Breast epithelium (tissue), 4 donors: ENCODE results near the gene CMTM8. TPM values are rescaled to one million over a fixed set of nuclear protein-coding genes. Genes with fewer than 3 reads are reported as not detected.

ENCODE experiments used
- DNase-seq, 2 donors: peaks; one replicate each; pipeline ENCODE4 v3.0.0-alpha.2; 2019; ENCODE audit warnings: low spot score in 2 of 2
- H3K27ac ChIP-seq, 2 donors: fragments of 200-600 bp; sonication (generic) in 1 of 2; one replicate each; pipeline ENCODE4 v1.5.1; 2016 to 2019; ENCODE audit warnings: mild to moderate bottlenecking in 1 of 2
- H3K27me3 ChIP-seq, 2 donors: fragments of 200-600 bp; sonication (generic) in 1 of 2; one replicate each; pipeline versions ENCODE4 v1.5.1 to v1.6.0; 2017 to 2019; ENCODE audit warnings: control low read depth in 1 of 2, mild to moderate bottlenecking in 1 of 2
- H3K36me3 ChIP-seq: fragments of 200-600 bp; one replicate; pipeline ENCODE4 v1.5.1; 2019
- H3K4me1 ChIP-seq, 2 donors: fragments of 200-600 bp; sonication (generic); one replicate each; pipeline ENCODE4 v1.5.1; 2016 to 2019; ENCODE audit warnings: control low read depth in 1 of 2
- H3K4me3 ChIP-seq, 3 donors: fragments of 200-600 bp; sonication (generic); 1 replicate in 2 of 3; 2 replicates in 1 of 3; pipeline ENCODE4 v1.5.1; 2016 to 2019; ENCODE audit warnings: mild to moderate bottlenecking in 3 of 3, moderate library complexity in 2 of 3
- H3K9me3 ChIP-seq, 2 donors: fragments of 200-600 bp; sonication (generic) in 1 of 2; one replicate each; pipeline ENCODE4 v1.5.1; 2016 to 2019; ENCODE audit warnings: control low read depth in 1 of 2
- CTCF ChIP-seq, 3 donors: fragments of 450-650 bp; IDR thresholded peaks; one replicate each; pipeline ENCODE4 v1.5.1; 2016 to 2017; ENCODE audit warnings: antibody characterized with exemption in 3 of 3, mild to moderate bottlenecking in 3 of 3, moderate library complexity in 3 of 3
- POLR2A ChIP-seq: fragments of 450-650 bp; IDR thresholded peaks from one replicate; pipeline ENCODE4 v1.6.1; 2016; ENCODE audit warnings: antibody characterized with exemption, mild to moderate bottlenecking, moderate library complexity
- POLR2AphosphoS5 ChIP-seq, 3 donors: sonication (generic); formaldehyde crosslinking; IDR thresholded peaks; one replicate each; pipeline ENCODE4 v1.6.1; 2017; ENCODE audit warnings: antibody characterized with exemption in 3 of 3
- intact Hi-C: fragments of 100-400 bp; cut with DNase I; formaldehyde crosslinking; loops from one replicate; pipeline ENCODE4 v1.15.1; 2023; ENCODE audit warnings: low total_unique reads
- total RNA-seq, 3 donors: library from RNA; depleted of rRNA; stranded (reverse); fragments of >200 nt; gene quantifications; one replicate each; pipeline ENCODE4 v1.1.0, GENCODE V29; 2016

CMTM8 gene
- total RNA-seq, 3 donors from 2014 or later = 4.2 to 24.7 (median 19.3) TPM

GRCh38 chr3:32372213-32372490, 133.7 kb downstream of the CMTM8 start:
- Histone ChIP-seq H3K27ac (no peak overlapping the region), H3K27me3 (no peaks in the 10 kb centered on the region), H3K4me3 (no peak overlapping the region), H3K9me3 (no peaks in the 10 kb centered on the region), H3K4me1 (no peaks in the 10 kb centered on the region), H3K36me3 (no peaks in the 10 kb centered on the region)
- DNase-seq = no peak
- intact Hi-C loops = no loop called here
- TF ChIP-seq CTCF (IDR thresholded peaks at IDR 0.05) (no peak), POLR2AphosphoS5 (IDR thresholded peaks at IDR 0.05) (no peak), POLR2A (no peak)

- TF ChIP-seq POLR2A (no peak), POLR2AphosphoS5 (IDR thresholded peaks at IDR 0.05) (no peak), CTCF (IDR thresholded peaks at IDR 0.05) (no peak)
- Histone ChIP-seq H3K27ac (no peak overlapping the region), H3K4me1 (no peaks in the 10 kb centered on the region), H3K4me3 (no peak overlapping the region), H3K9me3 (no peaks in the 10 kb centered on the region), H3K36me3 (no peaks in the 10 kb centered on the region), H3K27me3 (no peaks in the 10 kb centered on the region)
- intact Hi-C loops = no loop called here
- DNase-seq = no peak
Measured at GRCh38 chr3:32373276-32373675, 134.8 kb downstream of the CMTM8 start.

GRCh38 chr3:32373844-32374243, 135.4 kb downstream of the CMTM8 start:
- Histone ChIP-seq H3K9me3 (no peaks in the 10 kb centered on the region), H3K4me1 (no peaks in the 10 kb centered on the region), H3K4me3 (no peak overlapping the region), H3K36me3 (no peaks in the 10 kb centered on the region), H3K27me3 (no peaks in the 10 kb centered on the region), H3K27ac (no peak overlapping the region)
- intact Hi-C loops = no loop called here
- no peak for DNase-seq
- no peak for TF ChIP-seq CTCF (IDR thresholded peaks at IDR 0.05)
- no peak for TF ChIP-seq POLR2AphosphoS5 (IDR thresholded peaks at IDR 0.05)
- TF ChIP-seq POLR2A = no peak

GRCh38 chr3:32374788-32375595, 136.5 kb downstream of the CMTM8 start:
- Histone ChIP-seq H3K27me3 (no peaks in the 10 kb centered on the region), H3K27ac (no peak overlapping the region), H3K36me3 (no peaks in the 10 kb centered on the region), H3K4me3 (no peak overlapping the region), H3K4me1 (no peaks in the 10 kb centered on the region), H3K9me3 (no peaks in the 10 kb centered on the region)
- peak in 1 of 2 donors; percentile 62 for DNase-seq
- TF ChIP-seq CTCF (IDR thresholded peaks at IDR 0.05) (peak; percentile 55 to 79 (median 70)), POLR2A (no peak)
- intact Hi-C loops = no loop called here

- TF ChIP-seq CTCF (IDR thresholded peaks at IDR 0.05) = no peak
- no peak for TF ChIP-seq POLR2A
- no peak for TF ChIP-seq POLR2AphosphoS5 (IDR thresholded peaks at IDR 0.05)
- Histone ChIP-seq H3K36me3 (no peaks in the 10 kb centered on the region), H3K27me3 (no peaks in the 10 kb centered on the region), H3K4me3 (no peak overlapping the region), H3K4me1 (no peaks in the 10 kb centered on the region), H3K27ac (no peak overlapping the region), H3K9me3 (no peaks in the 10 kb centered on the region)
- DNase-seq = no peak
- intact Hi-C loops = no loop called here
Measured at GRCh38 chr3:32375596-32375930, 137.1 kb downstream of the CMTM8 start.
